ENCODE results near the gene ARHGAP30.

ARHGAP30 gene

GRCh38 chr1:161008869-161009510, 60.7 kb downstream of the ARHGAP30 start:
- no peak for DNase-seq

- no peak for DNase-seq
Measured at GRCh38 chr1:161007369-161007768, 62.3 kb downstream of the ARHGAP30 start.

DNA sequence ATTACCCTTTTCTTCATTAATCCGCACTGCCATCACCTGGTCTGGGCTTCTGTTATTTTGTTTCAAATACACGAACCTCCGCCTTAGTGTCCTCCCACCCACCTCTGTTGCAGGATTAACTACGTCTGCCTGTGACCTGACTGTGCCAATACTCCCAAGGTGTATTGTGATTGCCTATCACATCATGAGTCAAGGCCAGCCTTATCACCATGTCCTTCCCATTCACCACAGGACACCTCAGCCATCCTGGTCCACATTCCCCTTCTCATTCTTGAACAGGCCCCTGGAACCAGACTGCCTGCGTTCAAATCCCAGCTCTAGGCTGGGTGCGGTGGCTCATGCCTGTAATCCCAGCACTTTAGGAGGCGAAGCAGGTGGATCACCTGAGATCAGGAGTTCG, 63.1 kb downstream of the ARHGAP30 start:
- no peak for DNase-seq

- peak; percentile 8 to 13 for DNase-seq
Measured at GRCh38 chr1:161001525-161001924, 68.2 kb downstream of the ARHGAP30 start.

GRCh38 chr1:161000736-161001480, 68.8 kb downstream of the ARHGAP30 start:
- DNase-seq = no peak

DNA sequence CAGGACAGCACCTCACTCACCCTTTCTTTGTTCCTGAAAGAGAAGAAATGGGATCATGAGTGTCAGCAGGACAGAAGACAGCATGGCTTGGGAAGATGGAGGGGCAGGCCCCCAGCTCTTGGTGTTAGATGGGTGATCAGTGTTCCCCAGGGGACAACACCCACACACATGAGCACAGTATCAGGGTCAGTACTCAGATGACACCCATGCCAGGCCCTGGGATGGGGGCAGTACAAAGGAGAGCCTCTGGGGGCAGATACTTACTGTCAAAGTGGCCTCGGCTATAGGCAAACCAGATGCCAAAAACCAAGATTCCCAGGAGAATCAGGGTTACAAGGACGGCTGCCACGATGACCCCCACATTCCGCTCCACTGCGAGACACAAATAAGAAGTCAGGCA, 70.3 kb downstream of the ARHGAP30 start:
- no peak for DNase-seq

DNA sequence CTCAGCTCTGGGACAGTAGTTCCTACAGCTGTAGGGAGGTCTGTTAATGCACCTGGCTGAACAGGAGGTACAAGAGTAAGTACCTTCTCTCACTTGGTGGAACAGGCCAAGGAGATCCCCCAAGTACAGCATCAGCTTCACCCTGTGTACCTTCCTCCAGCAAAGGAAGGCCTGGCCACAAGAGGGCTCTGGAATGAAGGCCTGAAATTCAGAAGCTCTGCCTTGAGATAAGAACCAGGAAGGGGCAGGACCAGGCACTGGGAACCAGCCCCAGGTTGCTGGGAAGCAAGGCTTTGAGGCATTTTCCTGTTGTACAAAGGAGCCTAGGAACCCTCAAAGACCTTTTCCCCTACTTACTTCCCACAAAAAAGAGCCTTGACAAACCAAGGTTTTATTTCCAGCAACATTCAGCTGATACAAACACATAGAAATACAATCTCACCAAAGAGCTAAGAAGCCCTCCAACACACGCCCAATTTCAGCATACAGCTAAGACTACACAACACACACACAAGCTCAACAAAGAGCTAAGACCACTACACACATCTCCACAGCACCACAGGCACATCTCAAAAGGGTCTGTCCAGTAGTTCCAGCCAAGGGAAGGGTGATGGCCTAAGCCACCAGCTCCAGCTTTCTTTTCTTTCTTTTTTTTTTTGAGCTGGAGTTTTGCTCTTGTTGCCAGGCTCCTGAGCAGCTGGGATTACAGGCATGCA, 72.2 kb downstream of the ARHGAP30 start:
- peak in 1 of 2 experiments; percentile 45 for DNase-seq

Measured in SHP77 (cell line).